Activated T-cell treated with anti-CD3 and anti-CD28 coated beads, Interleukin-2, amount 50 U/mL, for 4 hours (primary cell): ENCODE measurements around the gene HMGCS2. TPM values are rescaled to one million over a fixed set of nuclear protein-coding genes. Genes with fewer than 3 reads are reported as not detected.

Experiments
- ATAC-seq, 2 donors: fragments of 200-7000 bp; cut with Tn5 transposase; one replicate each; pipeline ENCODE4 v1.10.0; 2021
- DNase-seq: peaks from one replicate; pipeline ENCODE4 v3.0.0-alpha.2; 2020
- H3K27me3 Mint-ChIP-seq: one replicate; pipeline ENCODE4 v1.8.0; 2021; ENCODE audit warnings: low read depth, mixed read lengths
- H3K36me3 Mint-ChIP-seq: one replicate; pipeline ENCODE4 v1.8.0; 2022; ENCODE audit warnings: mixed read lengths; ENCODE audit not compliant: insufficient read depth
- H3K4me1 Mint-ChIP-seq: one replicate; pipeline ENCODE4 v1.8.0; 2021; ENCODE audit warnings: low read depth, mixed read lengths
- H3K4me3 Mint-ChIP-seq: one replicate; pipeline ENCODE4 v1.8.0; 2021; ENCODE audit warnings: mild to moderate bottlenecking, moderate library complexity, mixed read lengths
- H3K9me3 Mint-ChIP-seq: one replicate; pipeline ENCODE4 v1.8.0; 2021; ENCODE audit warnings: mixed read lengths
- total RNA-seq, 3 donors: library from RNA; stranded (reverse); gene quantifications; one replicate each; pipeline ENCODE4 v1.2.1, GENCODE V29; 2021

HMGCS2 gene
- total RNA-seq, result under 1 TPM in 2 of 3 donors, not detected in 1; 0.24 to 0.25 TPM

- Mint-ChIP-seq H3K4me3 (no peak within 1 kb of the TSS), H3K9me3 (no peaks in the 10 kb centered on the region), H3K36me3 (no peaks in the 10 kb centered on the region), H3K4me1 (no peaks in the 10 kb centered on the region), H3K27me3 (peaks cover 18% of the 10 kb centered on the region)
- ATAC-seq, result no peak
- DNase-seq, result no peak
These were observed at the start of gene HMGCS2 for GRCh38 chr1:119768778-119769177. TSS of gene HMGCS2 (minus strand) at chr1:119768905. CDS start at chr1:119768844, 61 bp downstream.

GRCh38 chr1:119818181-119818580, 49.5 kb upstream of the HMGCS2 start:
- H3K36me3 Mint-ChIP-seq, result no peaks in the 10 kb centered on the region
- H3K4me1 Mint-ChIP-seq, result no peaks in the 10 kb centered on the region
- DNase-seq, result no peak
- no peaks in the 10 kb centered on the region for H3K9me3 Mint-ChIP-seq
- H3K27me3 Mint-ChIP-seq, result peaks cover 9% of the 10 kb centered on the region
- H3K4me3 Mint-ChIP-seq, result no peak overlapping the region
- no peak for ATAC-seq

GRCh38 chr1:119816407-119816806, 47.7 kb upstream of the HMGCS2 start:
- DNase-seq, result no peak
- ATAC-seq, result no peak
- no peaks in the 10 kb centered on the region for H3K4me1 Mint-ChIP-seq
- H3K27me3 Mint-ChIP-seq, result peaks cover 6% of the 10 kb centered on the region
- no peaks in the 10 kb centered on the region for H3K9me3 Mint-ChIP-seq
- no peaks in the 10 kb centered on the region for H3K36me3 Mint-ChIP-seq
- H3K4me3 Mint-ChIP-seq, result no peak overlapping the region

- no peaks in the 10 kb centered on the region for H3K36me3 Mint-ChIP-seq
- ATAC-seq (no peak), DNase-seq (no peak)
- no peaks in the 10 kb centered on the region for H3K4me1 Mint-ChIP-seq
- H3K27me3 Mint-ChIP-seq, result peaks cover 6% of the 10 kb centered on the region
- H3K9me3 Mint-ChIP-seq, result no peaks in the 10 kb centered on the region
- no peak overlapping the region for H3K4me3 Mint-ChIP-seq
These were observed 47.2 kb upstream of the HMGCS2 start for GRCh38 chr1:119815928-119816327.

GRCh38 chr1:119815361-119815760, 46.7 kb upstream of the HMGCS2 start:
- DNase-seq, result no peak
- Mint-ChIP-seq H3K36me3 (no peaks in the 10 kb centered on the region), H3K27me3 (peaks cover 6% of the 10 kb centered on the region), H3K4me3 (no peak overlapping the region), H3K4me1 (no peaks in the 10 kb centered on the region), H3K9me3 (no peaks in the 10 kb centered on the region)
- no peak for ATAC-seq

GRCh38 chr1:119814288-119814687, 45.6 kb upstream of the HMGCS2 start:
- H3K36me3 Mint-ChIP-seq, result no peaks in the 10 kb centered on the region
- DNase-seq (no peak), ATAC-seq (no peak)
- no peak overlapping the region for H3K4me3 Mint-ChIP-seq
- H3K9me3 Mint-ChIP-seq, result no peaks in the 10 kb centered on the region
- H3K4me1 Mint-ChIP-seq, result peaks cover under 1% of the 10 kb centered on the region
- H3K27me3 Mint-ChIP-seq, result peaks cover 4% of the 10 kb centered on the region

- H3K9me3 Mint-ChIP-seq, result no peaks in the 10 kb centered on the region
- peaks cover 10% of the 10 kb centered on the region for H3K27me3 Mint-ChIP-seq
- DNase-seq (no peak), ATAC-seq (no peak)
- H3K4me3 Mint-ChIP-seq, result no peak overlapping the region
- H3K36me3 Mint-ChIP-seq, result no peaks in the 10 kb centered on the region
- H3K4me1 Mint-ChIP-seq, result peaks cover 4% of the 10 kb centered on the region
These were observed 43.4 kb upstream of the HMGCS2 start for GRCh38 chr1:119811985-119812557.

GRCh38 chr1:119811387-119811786, 42.7 kb upstream of the HMGCS2 start, which contains the start of gene REG4:
TSS of gene REG4 (minus strand) at chr1:119811460. CDS start at chr1:119808769, 2,691 bp downstream.
- H3K4me3 Mint-ChIP-seq, result no peak within 1 kb of the TSS
- no peak for ATAC-seq
- H3K4me1 Mint-ChIP-seq, result peaks cover 4% of the 10 kb centered on the region
- H3K27me3 Mint-ChIP-seq, result peaks cover 11% of the 10 kb centered on the region
- no peak for DNase-seq
- no peaks in the 10 kb centered on the region for H3K9me3 Mint-ChIP-seq
- H3K36me3 Mint-ChIP-seq, result no peaks in the 10 kb centered on the region

GRCh38 chr1:119808972-119809550, 40.4 kb upstream of the HMGCS2 start:
- Mint-ChIP-seq H3K36me3 (no peaks in the 10 kb centered on the region), H3K4me3 (no peak overlapping the region), H3K4me1 (peaks cover 4% of the 10 kb centered on the region), H3K9me3 (no peaks in the 10 kb centered on the region), H3K27me3 (peaks cover 10% of the 10 kb centered on the region)
- ATAC-seq, result peak; percentile 78 to 82
- DNase-seq, result peak; percentile 55

GRCh38 chr1:119808491-119808890, 39.8 kb upstream of the HMGCS2 start:
- Mint-ChIP-seq H3K27me3 (peaks cover 10% of the 10 kb centered on the region), H3K4me1 (peaks cover 4% of the 10 kb centered on the region), H3K4me3 (no peak overlapping the region), H3K9me3 (no peaks in the 10 kb centered on the region), H3K36me3 (no peaks in the 10 kb centered on the region)
- DNase-seq (no peak), ATAC-seq (no peak)

- Mint-ChIP-seq H3K4me1 (peaks cover 4% of the 10 kb centered on the region), H3K27me3 (peaks cover 10% of the 10 kb centered on the region), H3K9me3 (no peaks in the 10 kb centered on the region), H3K36me3 (no peaks in the 10 kb centered on the region), H3K4me3 (no peak overlapping the region)
- ATAC-seq (no peak), DNase-seq (no peak)
These were observed 37.8 kb upstream of the HMGCS2 start for GRCh38 chr1:119806489-119806888.

- H3K4me3 Mint-ChIP-seq, result no peak overlapping the region
- H3K36me3 Mint-ChIP-seq, result no peaks in the 10 kb centered on the region
These were observed 37.0 kb upstream of the HMGCS2 start for GRCh38 chr1:119805746-119806145.

GRCh38 chr1:119805247-119805646, 36.5 kb upstream of the HMGCS2 start:
- Mint-ChIP-seq H3K27me3 (peaks cover 10% of the 10 kb centered on the region), H3K4me1 (peaks cover 4% of the 10 kb centered on the region), H3K4me3 (no peak overlapping the region), H3K36me3 (no peaks in the 10 kb centered on the region), H3K9me3 (no peaks in the 10 kb centered on the region)
- DNase-seq, result no peak
- ATAC-seq, result no peak

More at GRCh38 chr1:119805746-119806145, 37.0 kb upstream of the HMGCS2 start:
- DNase-seq (no peak), ATAC-seq (no peak)
- Mint-ChIP-seq H3K4me1 (peaks cover 4% of the 10 kb centered on the region), H3K27me3 (peaks cover 10% of the 10 kb centered on the region), H3K9me3 (no peaks in the 10 kb centered on the region)

GRCh38 chr1:119799599-119800177, 31.0 kb upstream of the HMGCS2 start:
- Mint-ChIP-seq H3K4me1 (no peaks in the 10 kb centered on the region), H3K36me3 (no peaks in the 10 kb centered on the region), H3K9me3 (no peaks in the 10 kb centered on the region), H3K4me3 (peak overlapping the region; percentile 24), H3K27me3 (no peaks in the 10 kb centered on the region)
- ATAC-seq (peak; percentile 56 to 66), DNase-seq (no peak)

GRCh38 chr1:119799003-119799402, 30.3 kb upstream of the HMGCS2 start:
- no peaks in the 10 kb centered on the region for H3K36me3 Mint-ChIP-seq
- DNase-seq (no peak), ATAC-seq (no peak)
- H3K4me1 Mint-ChIP-seq, result no peaks in the 10 kb centered on the region
- no peaks in the 10 kb centered on the region for H3K9me3 Mint-ChIP-seq
- no peak overlapping the region for H3K4me3 Mint-ChIP-seq
- no peaks in the 10 kb centered on the region for H3K27me3 Mint-ChIP-seq
